ENCODE data around the gene IP6K2.
"Not testable (repeated sequence)": the region's sequence is repeated elsewhere in the genome, so short reads cannot be mapped to it uniquely, and the experiment has no call there.

IP6K2 gene

GRCh38 chr3:48725185-48725855, 8.3 kb upstream of the IP6K2 start:
- not testable (repeated sequence) for DNase-seq

GRCh38 chr3:48723725-48724124, 6.7 kb upstream of the IP6K2 start:
- no peak for DNase-seq

GRCh38 chr3:48723293-48723692, 6.3 kb upstream of the IP6K2 start:
- DNase-seq = peak; percentile 33

- peak; percentile 17 for DNase-seq
These were observed 476 bp downstream of the IP6K2 start for GRCh38 chr3:48716508-48716981.

GRCh38 chr3:48715174-48715800, 1.7 kb downstream of the IP6K2 start:
- peak; percentile 25 for DNase-seq

GRCh38 chr3:48711727-48712126, 5.3 kb downstream of the IP6K2 start:
- DNase-seq = no peak

GRCh38 chr3:48709051-48709461, 8.0 kb downstream of the IP6K2 start:
- no peak for DNase-seq

- DNase-seq = peak; percentile 55
These were observed 8.5 kb downstream of the IP6K2 start for GRCh38 chr3:48708481-48708889.

GRCh38 chr3:48707157-48707556, 9.9 kb downstream of the IP6K2 start:
- DNase-seq = no peak

- DNase-seq = no peak
These were observed 14.6 kb downstream of the IP6K2 start for GRCh38 chr3:48702320-48702920.

- no peak for DNase-seq
These were observed 16.2 kb downstream of the IP6K2 start for GRCh38 chr3:48700731-48701405.

GRCh38 chr3:48698891-48699290, 18.1 kb downstream of the IP6K2 start:
- DNase-seq = no peak

GRCh38 chr3:48697952-48698351, 19.1 kb downstream of the IP6K2 start:
- peak; percentile 11 for DNase-seq

GRCh38 chr3:48696601-48697000, 20.4 kb downstream of the IP6K2 start:
- no peak for DNase-seq

GRCh38 chr3:48696156-48696555, 20.9 kb downstream of the IP6K2 start:
- DNase-seq = no peak

GRCh38 chr3:48695393-48695753, 21.6 kb downstream of the IP6K2 start:
- DNase-seq = peak; percentile 54

- peak; percentile 87 for DNase-seq
These were observed 22.2 kb downstream of the IP6K2 start for GRCh38 chr3:48694610-48695392.

GRCh38 chr3:48693826-48694225, 23.2 kb downstream of the IP6K2 start:
- DNase-seq = no peak

- no peak for DNase-seq
These were observed 24.5 kb downstream of the IP6K2 start for GRCh38 chr3:48692551-48692950.

GRCh38 chr3:48690846-48691458, 26.1 kb downstream of the IP6K2 start:
- no peak for DNase-seq

- DNase-seq = no peak
These were observed 27.6 kb downstream of the IP6K2 start for GRCh38 chr3:48689384-48689783.

- DNase-seq = no peak
These were observed 28.3 kb downstream of the IP6K2 start for GRCh38 chr3:48688737-48689075.

All from HCEC 1CT (cell line).